GM18951 (cell line): Measurements from ENCODE around the gene LRRC59.
A peak's percentile ranks its signal among the peaks of the same experiment; 100 is the strongest.
"Not testable (repeated sequence)": the region's sequence is repeated elsewhere in the genome, so short reads cannot be mapped to it uniquely, and the experiment has no call there.

Source experiments
- POLR2A ChIP-seq: IDR thresholded peaks from 4 replicates; pipeline ENCODE4 v1.6.1; 2011; ENCODE audit warnings: mild to moderate bottlenecking; ENCODE audit not compliant: insufficient read length, insufficient read depth; ENCODE audit errors: extremely low read depth
- in situ Hi-C: fragments of 300-500 bp; cut with MboI; formaldehyde crosslinking; loops from one replicate; pipeline ENCODE4 v1.12.0; 2022; ENCODE audit warnings: low sequenced_read_pairs, mixed read lengths, inconsistent platforms; ENCODE audit not compliant: unreplicated experiment

LRRC59 gene

DNA sequence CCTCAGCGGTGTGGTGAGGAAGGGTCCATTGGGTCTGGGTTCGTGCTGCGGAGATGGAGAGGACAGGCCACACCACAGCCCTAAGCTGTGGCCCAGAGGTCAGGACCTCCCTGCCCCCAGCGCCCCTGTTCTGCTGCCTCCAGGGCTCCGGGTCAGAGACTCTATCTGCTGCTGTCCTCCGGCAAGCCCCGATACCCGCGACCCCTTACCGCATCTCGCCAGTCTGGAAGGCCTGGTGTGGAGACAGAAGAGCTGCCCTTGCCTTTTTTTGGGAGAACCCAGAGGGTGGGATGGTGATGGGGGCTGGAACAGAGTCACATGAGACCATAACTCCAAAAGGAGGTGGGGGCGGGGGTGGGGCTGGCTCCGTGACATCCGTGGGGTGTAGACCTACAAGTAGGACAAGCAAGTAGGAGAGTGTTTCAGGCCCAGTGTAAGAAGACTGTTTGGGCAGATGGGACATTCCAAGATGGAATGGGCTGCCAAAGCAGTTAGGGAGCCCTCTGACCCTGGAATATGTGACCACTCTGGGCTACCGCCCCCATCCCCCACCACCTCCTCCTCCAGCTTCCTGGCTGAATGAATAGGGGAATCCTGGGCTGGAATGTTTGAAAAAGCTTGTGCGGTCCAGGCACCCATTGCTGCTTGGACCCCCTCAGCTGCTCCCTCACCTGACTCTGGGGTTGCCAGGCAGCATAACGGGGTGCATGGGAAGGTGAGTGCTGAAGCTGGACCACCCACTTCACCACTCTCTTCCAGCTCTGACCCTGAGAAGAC is 50.0 kb downstream of the LRRC59 start:
- in situ Hi-C loops, result no loop called here
- TF ChIP-seq POLR2A, result no peak

DNA sequence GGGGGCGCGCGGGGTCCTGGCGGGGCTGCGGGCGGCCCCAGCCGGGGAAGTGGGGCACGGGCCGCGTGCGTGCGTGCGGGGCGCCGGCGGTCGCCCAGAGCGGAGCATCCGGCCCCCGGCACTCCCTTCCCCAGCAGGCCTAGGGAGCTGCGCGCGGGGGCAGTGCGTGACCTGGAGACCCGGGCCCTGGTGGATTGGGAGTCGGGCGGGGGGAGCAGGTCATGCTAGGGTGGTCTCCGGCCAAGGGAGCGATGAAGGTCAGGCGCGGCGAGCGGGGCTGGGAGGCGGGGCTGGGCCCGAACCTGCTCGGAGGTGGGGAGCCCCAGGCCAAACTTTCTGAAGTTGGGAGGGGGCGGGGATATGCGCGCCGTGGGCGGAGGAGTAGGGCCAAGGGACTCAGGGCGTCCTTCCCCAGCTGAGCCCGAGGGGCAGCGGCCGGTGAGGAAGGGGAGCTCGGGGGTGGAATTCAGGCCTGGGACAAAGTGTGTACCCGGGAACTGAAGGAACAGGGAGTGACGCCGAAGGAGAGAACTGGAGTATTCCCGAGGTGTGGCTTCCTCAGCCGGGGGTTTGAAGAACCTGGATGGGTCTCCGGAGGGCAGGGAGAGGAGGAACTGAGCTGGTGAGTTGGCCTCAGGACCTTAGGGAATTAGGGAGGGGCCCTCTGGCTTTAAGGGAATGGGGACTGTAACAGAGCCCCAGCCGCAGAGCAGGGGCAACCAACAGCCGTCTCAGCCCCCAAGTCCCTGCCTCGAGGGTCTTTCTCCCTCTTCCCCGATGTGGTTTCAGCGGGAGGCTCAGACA is 50.8 kb downstream of the LRRC59 start:
- TF ChIP-seq POLR2A, result no peak
- in situ Hi-C loops, result no loop called here

DNA sequence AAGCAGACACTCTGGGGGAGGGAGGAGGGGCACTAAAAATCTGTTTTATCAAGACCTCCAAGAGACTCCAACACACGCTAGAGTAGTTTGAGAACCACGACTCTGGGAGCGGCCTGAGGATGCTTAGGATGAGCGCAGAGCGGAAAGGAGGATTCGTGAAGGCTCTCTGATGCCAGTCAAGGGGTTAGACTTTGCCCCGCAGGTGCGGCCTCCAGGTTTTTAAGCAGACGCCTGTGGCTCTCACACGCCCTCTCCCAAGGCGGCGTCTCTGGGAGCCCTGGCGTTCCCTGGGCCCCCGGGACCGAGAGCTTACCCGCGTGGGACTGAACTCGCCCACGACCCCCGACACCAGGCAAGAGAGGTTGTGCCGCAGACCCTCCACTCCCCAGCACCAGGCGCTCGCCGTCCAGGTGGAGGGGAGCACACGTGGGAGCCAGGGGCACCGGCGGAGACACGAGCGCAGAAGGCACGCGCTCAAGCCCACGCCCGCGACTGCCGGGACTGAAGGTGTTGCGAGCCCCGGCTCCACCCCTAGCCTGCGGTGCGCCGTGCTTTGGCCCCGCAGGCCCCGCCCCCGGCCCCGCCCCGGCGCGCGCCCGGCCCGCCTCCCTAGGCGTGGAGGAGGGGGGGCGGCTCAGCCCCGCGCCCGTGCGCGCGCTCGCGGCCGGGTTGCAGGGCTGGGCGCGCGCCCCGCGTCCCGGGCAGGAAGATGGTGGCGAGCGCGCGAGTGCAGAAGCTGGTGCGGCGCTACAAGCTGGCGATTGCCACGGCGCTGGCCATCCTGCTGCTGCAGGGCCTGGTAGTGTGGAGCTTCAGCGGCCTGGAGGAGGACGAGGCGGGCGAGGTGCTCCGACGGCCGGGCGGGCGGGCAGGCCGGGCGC is 51.7 kb downstream of the LRRC59 start, which contains the start of gene XYLT2:
Gene XYLT2, plus strand, starts transcription at position 695 of the 881 bp plus-strand sequence. Its CDS starts 15 bp downstream, at position 710.
- in situ Hi-C loops, result no loop called here
- peak; percentile 83 for TF ChIP-seq POLR2A

DNA sequence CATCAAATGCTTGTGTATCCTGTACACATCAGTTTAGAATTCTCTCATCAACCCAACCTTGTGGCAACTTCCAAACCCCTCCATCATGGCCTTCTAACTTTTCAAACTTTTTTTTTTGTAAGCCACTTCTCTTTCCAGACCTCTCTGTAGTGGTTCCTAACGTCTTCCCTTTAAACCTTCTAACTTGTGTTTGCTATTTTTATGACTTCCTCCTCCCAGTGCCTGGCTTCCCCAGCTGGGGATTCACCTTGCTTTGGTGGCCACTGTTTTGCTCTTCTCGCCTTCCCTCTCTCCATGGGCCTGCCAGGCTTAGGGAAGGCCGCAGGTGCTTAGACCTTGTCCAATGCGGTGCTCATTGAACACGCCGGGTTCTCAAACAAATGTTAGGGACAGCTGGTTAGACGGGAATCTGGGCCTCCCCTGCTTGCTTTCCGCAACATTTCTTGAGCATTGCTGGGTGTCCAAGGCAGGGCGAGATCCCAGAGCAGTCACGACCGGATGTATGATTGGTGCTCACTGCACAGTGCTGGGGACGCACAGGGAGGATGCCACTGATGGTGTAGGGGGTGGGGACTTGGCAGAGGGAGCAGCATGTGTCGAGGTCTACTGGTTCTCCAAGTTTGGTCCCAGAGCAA is 52.5 kb downstream of the LRRC59 start:
- no peak for TF ChIP-seq POLR2A
- in situ Hi-C loops, result no loop called here

DNA sequence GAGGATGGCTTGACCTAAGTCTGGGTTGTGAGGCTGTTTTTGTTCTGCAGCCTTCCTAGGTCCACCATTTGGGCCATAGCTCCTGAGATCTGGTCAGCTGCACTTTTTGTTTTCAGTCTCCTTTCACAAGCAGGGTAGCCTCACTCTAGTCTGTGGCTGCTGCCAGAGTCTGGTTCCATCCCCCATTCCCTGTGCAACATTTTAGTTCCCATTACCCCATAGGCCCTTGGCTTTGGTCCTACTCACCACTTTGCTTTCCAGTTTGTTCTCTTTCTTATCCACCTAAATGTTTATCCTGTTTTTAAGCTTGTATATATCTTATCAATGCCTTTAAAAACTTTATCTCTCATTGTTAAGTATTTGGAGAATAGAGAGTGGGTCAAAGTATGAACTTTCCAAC is 57.9 kb downstream of the LRRC59 start:
- in situ Hi-C loops, result no loop called here
- no peak for TF ChIP-seq POLR2A

DNA sequence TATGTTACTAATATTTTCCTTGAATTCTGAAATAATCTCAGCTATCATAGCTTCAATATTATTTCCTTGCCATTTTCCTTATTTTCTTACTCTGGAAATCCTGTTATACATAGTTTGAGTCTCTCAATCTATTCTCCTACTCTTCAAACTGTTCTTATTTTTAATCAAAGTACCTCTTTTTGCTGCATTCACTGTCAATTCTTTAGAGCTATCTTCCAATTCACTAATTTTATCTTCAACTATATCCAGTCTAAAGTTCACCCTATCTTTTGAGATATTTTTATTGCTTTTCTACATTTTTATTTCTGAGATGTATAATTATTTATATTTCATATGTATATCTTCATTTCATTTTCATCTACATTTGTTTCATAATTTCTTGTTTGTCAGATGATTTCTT is 58.7 kb downstream of the LRRC59 start:
- TF ChIP-seq POLR2A, result no peak
- in situ Hi-C loops, result no loop called here

DNA sequence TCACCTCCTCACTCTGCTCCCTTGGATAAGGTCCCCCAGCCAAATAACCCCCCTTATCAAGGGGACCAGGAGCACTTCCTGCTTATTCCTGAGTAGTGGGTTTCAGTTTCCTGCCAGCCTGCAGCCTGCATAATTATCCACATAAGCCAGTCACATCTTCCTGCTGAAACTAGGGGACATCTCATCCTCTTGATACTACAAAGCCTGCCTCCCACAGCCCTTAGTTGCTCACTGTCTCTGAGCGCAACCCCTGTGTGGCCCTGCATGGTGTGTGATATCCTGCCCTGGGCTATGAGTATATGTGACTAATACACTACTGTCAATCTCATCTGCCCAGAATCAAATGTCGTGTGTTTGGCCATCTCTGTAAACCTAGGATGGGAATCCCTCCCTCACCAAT is 59.4 kb downstream of the LRRC59 start:
- in situ Hi-C loops, result no loop called here
- no peak for TF ChIP-seq POLR2A

DNA sequence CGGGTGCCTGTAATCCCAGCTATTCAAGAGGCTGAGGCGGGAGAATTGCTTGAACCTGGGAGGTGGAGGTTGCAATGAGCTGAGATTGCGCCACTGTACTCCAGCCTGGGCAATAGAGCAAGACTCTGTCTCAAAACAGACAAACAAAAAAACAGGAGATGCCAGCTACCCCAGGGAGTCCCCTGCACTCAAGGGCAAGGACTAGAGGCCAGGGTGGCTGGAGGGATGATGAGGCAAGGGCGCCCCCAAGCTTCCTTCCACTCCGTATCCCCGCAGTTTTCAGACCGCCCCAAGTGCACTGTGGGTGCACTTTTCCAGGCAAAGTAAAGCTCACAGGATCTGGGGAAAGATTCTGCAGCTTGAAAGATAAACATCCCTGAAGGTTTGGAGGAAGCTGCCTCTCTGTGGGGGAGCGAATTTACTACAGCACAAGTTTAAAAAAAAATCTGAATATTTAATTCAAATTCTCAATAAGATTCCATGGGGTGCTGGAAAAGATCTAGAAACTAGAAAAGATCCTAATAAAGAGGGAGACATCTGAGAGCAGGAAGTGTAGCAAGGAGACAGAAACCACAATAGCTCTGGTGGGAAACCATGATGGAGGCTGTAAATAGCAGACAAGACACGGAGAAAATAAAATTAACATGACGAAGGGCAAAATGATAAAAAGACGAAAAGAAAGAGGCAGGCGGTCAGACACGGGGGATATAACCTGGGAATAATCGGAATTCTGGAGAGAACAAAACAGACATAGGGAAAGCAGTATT is 63.8 kb downstream of the LRRC59 start:
- in situ Hi-C loops, result not testable (repeated sequence)

DNA sequence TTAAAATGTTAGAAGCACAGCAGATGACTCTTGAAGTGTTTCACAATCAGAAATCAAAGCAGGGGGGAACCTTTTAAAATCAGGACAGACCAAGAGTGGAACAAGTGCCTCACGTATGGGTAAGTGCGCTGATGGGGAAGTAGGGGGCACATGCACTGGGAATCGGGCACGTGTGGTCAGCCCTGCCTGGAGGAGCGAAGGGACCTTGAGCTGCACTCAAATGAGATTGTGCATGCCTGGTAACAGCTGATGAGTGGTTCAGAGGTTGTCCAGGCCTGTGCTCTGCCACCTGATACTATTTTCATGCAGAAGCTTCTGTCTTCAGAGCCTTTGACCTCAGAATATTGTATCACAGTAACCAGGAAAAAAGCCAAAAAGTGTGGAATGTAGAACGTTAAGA is 65.1 kb downstream of the LRRC59 start:
- in situ Hi-C loops, result no loop called here
- TF ChIP-seq POLR2A, result no peak
